Gastrocnemius medialis (tissue), 4 donors: ENCODE results near the gene MSMB. TPM values are rescaled to one million over a fixed set of nuclear protein-coding genes. Genes with fewer than 3 reads are reported as not detected.
A peak's percentile ranks its signal among the peaks of the same experiment; 100 is the strongest.
"Not testable (repeated sequence)": the region's sequence is repeated elsewhere in the genome, so short reads cannot be mapped to it uniquely, and the experiment has no call there.

Experiments
- ATAC-seq, 2 donors: fragments of 150-250 bp; one replicate each; pipeline ENCODE4 v1.9.1; 2016
- DNase-seq, 2 donors: peaks; one replicate each; pipeline ENCODE4 v3.0.0-alpha.2; 2019
- H3K27ac ChIP-seq, 4 donors: fragments of 200-600 bp; sonication (generic); 1 replicate in 1 of 4; 2 replicates in 3 of 4; pipeline ENCODE4 v1.5.1; 2016 to 2018; ENCODE audit warnings: mild to moderate bottlenecking in 2 of 4, moderate library complexity in 1 of 4
- H3K27me3 ChIP-seq, 3 donors: fragments of 200-600 bp; sonication (generic) in 2 of 3; 1 replicate in 1 of 3; 2 replicates in 2 of 3; pipeline versions ENCODE4 v1.5.1 to v1.6.0; 2016 to 2019; ENCODE audit warnings: mild to moderate bottlenecking in 1 of 3, moderate library complexity in 1 of 3
- H3K36me3 ChIP-seq, 2 donors: fragments of 200-600 bp; sonication (generic) in 1 of 2; one replicate each; pipeline ENCODE4 v1.5.1; 2017 to 2018
- H3K4me1 ChIP-seq, 2 donors: fragments of 200-600 bp; sonication (generic) in 1 of 2; one replicate each; pipeline ENCODE4 v1.5.1; 2016 to 2017; ENCODE audit warnings: mild to moderate bottlenecking in 2 of 2
- H3K4me3 ChIP-seq, 4 donors: fragments of 200-600 bp; sonication (generic) in 3 of 4; 1 replicate in 1 of 4; 2 replicates in 3 of 4; pipeline ENCODE4 v1.5.1; 2016 to 2019; ENCODE audit warnings: mild to moderate bottlenecking in 2 of 4
- H3K9me3 ChIP-seq, 3 donors: fragments of 200-600 bp; sonication (generic) in 2 of 3; 1 replicate in 1 of 3; 2 replicates in 2 of 3; pipeline ENCODE4 v1.5.1; 2016 to 2019
- CTCF ChIP-seq, 5 experiments: fragments of 450-650 bp in 3 of 5; fragments of 200-600 bp in 2 of 5; sonication (generic) in 2 of 5; IDR thresholded peaks in 4 of 5; conservative IDR thresholded peaks in 1 of 5; 1 replicate in 4 of 5; 2 replicates in 1 of 5; pipeline ENCODE4 v1.5.1; 2016 to 2019; ENCODE audit warnings: antibody characterized with exemption in 5 of 5, mild to moderate bottlenecking in 3 of 5, moderate library complexity in 3 of 5
- POLR2A ChIP-seq, 2 donors: fragments of 450-650 bp; IDR thresholded peaks; one replicate each; pipeline ENCODE4 v1.6.1; 2017; ENCODE audit warnings: antibody characterized with exemption in 2 of 2, mild to moderate bottlenecking in 2 of 2, moderate library complexity in 2 of 2
- in situ Hi-C, 4 donors: fragments of 200-750 bp; cut with MboI; loops; one replicate each; pipeline versions ENCODE4 v1.15.0 to v1.8.0; 2017; ENCODE audit warnings: low sequenced_read_pairs in 4 of 4
- intact Hi-C: fragments of 100-400 bp; cut with DNase I; formaldehyde crosslinking; loops from one replicate; pipeline ENCODE4 v1.15.1; 2023; ENCODE audit warnings: low total_unique reads
- total RNA-seq, 4 donors: library from RNA; depleted of rRNA; stranded (reverse); fragments of >200 nt; gene quantifications; one replicate each; pipeline versions ENCODE4 v1.1.0 to v1.2.3, GENCODE V29; 2016

MSMB gene
- total RNA-seq, 4 donors from 2014 or later: not detected

- intact Hi-C loops (no loop called here), in situ Hi-C loops (loop anchor here in 1 of 4 donors (25.0 kb wide), 1 partner anchor 1013 kb away; the partner anchor contains the start of gene DEPP1)
- no peak for TF ChIP-seq POLR2A (IDR thresholded peaks at IDR 0.05)
- no peak for TF ChIP-seq CTCF (IDR thresholded peaks at IDR 0.05 in 4 of 5, conservative IDR thresholded peaks at IDR 0.05 in 1 of 5)
- DNase-seq: no peak
- Histone ChIP-seq H3K27me3 (no peaks in the 10 kb centered on the region), H3K4me1 (no peaks in the 10 kb centered on the region), H3K4me3 (no peak overlapping the region), H3K9me3 (no peaks in the 10 kb centered on the region), H3K36me3 (peaks cover 0 to 53% of the 10 kb centered on the region in 2 donors), H3K27ac (no peak overlapping the region)
- ATAC-seq: no peak
Observed at GRCh38 chr10:46000538-46000937, 45.5 kb downstream of the MSMB start.

GRCh38 chr10:45999955-46000354 is 46.1 kb downstream of the MSMB start:
- intact Hi-C loops, H3K4me3 ChIP-seq, H3K27me3 ChIP-seq, H3K4me1 ChIP-seq, H3K27ac ChIP-seq, ATAC-seq, H3K9me3 ChIP-seq, DNase-seq: not testable (repeated sequence)
- in situ Hi-C loops: loop anchor here in 1 of 4 donors (25.0 kb wide), 1 partner anchor 1013 kb away; the partner anchor contains the start of gene DEPP1
- H3K36me3 ChIP-seq: peaks cover 0 to 47% of the 10 kb centered on the region in 2 donors

- ATAC-seq (no peak), DNase-seq (no peak)
- Histone ChIP-seq H3K36me3 (peaks cover 0 to 34% of the 10 kb centered on the region in 2 donors), H3K27ac (no peak overlapping the region), H3K9me3 (no peaks in the 10 kb centered on the region), H3K4me3 (no peak overlapping the region), H3K27me3 (no peaks in the 10 kb centered on the region), H3K4me1 (no peaks in the 10 kb centered on the region)
- TF ChIP-seq POLR2A (IDR thresholded peaks at IDR 0.05) (no peak), CTCF (IDR thresholded peaks at IDR 0.05 in 4 of 5, conservative IDR thresholded peaks at IDR 0.05 in 1 of 5) (no peak)
- intact Hi-C loops: no loop called here
- in situ Hi-C loops: no loop called here
Observed at GRCh38 chr10:45997994-45998763, 47.9 kb downstream of the MSMB start.

GRCh38 chr10:45997557-45997956 is 48.5 kb downstream of the MSMB start:
- ATAC-seq (no peak), DNase-seq (no peak)
- intact Hi-C loops (no loop called here), in situ Hi-C loops (no loop called here)
- Histone ChIP-seq H3K27ac (no peak overlapping the region), H3K4me3 (no peak overlapping the region), H3K4me1 (no peaks in the 10 kb centered on the region), H3K36me3 (peaks cover 0 to 29% of the 10 kb centered on the region in 2 donors), H3K9me3 (no peaks in the 10 kb centered on the region), H3K27me3 (no peaks in the 10 kb centered on the region)
- TF ChIP-seq POLR2A (IDR thresholded peaks at IDR 0.05): no peak
- no peak for TF ChIP-seq CTCF (IDR thresholded peaks at IDR 0.05 in 4 of 5, conservative IDR thresholded peaks at IDR 0.05 in 1 of 5)

GRCh38 chr10:45985590-45985989 is 60.5 kb downstream of the MSMB start:
- ATAC-seq, H3K27ac ChIP-seq, in situ Hi-C loops, H3K27me3 ChIP-seq, DNase-seq, intact Hi-C loops, H3K4me1 ChIP-seq, H3K4me3 ChIP-seq, H3K9me3 ChIP-seq: not testable (repeated sequence)
- peaks cover 0 to 24% of the 10 kb centered on the region in 2 donors for H3K36me3 ChIP-seq

- ATAC-seq: peak; percentile 60 to 78
- in situ Hi-C loops, H3K9me3 ChIP-seq, H3K27me3 ChIP-seq, H3K4me3 ChIP-seq, H3K4me1 ChIP-seq: not testable (repeated sequence)
- Histone ChIP-seq H3K36me3 (peaks cover 0 to 19% of the 10 kb centered on the region in 2 donors), H3K27ac (peak overlapping the region in 1 of 4 donors; percentile 31)
- peak in 1 of 2 donors; percentile 34 for DNase-seq
- intact Hi-C loops: loop anchor here (5.0 kb wide), 1 partner anchor 38 kb away; no protein-coding TSS in a partner anchor
Observed at GRCh38 chr10:45984473-45984872, 61.6 kb downstream of the MSMB start.
